Activated B cell treated with CpG ODN at 0.5 μM for 24 hours (primary cell): Measurements from ENCODE around the gene TVP23A. TPM values are rescaled to one million over a fixed set of nuclear protein-coding genes. Genes with fewer than 3 reads are reported as not detected.

ENCODE experiments used
- ATAC-seq: fragments of 200-7000 bp; cut with Tn5 transposase; one replicate; pipeline ENCODE4 v1.10.0; 2021; ENCODE audit warnings: low read depth, mild to moderate bottlenecking, moderate library complexity
- CTCF ChIA-PET: fragments of 350-600 bp; sonication (Branson Sonifier 250); formaldehyde crosslinking; loops from one replicate; lab custom pipeline; 2021; ENCODE audit warnings: antibody characterized with exemption; lab: Charles Lee
- POLR2A ChIA-PET: fragments of 350-600 bp; sonication (Branson Sonifier 250); formaldehyde crosslinking; loops from one replicate; lab custom pipeline; 2021; ENCODE audit warnings: antibody characterized with exemption; lab: Charles Lee
- DNase-seq: peaks from one replicate; pipeline ENCODE4 v3.0.0; 2022
- H3K27ac Mint-ChIP-seq: one replicate; pipeline ENCODE4 v1.8.0; 2020; ENCODE audit warnings: mixed read lengths
- H3K27me3 Mint-ChIP-seq: one replicate; pipeline ENCODE4 v1.8.0; 2021; ENCODE audit warnings: mixed read lengths
- H3K36me3 Mint-ChIP-seq: one replicate; pipeline ENCODE4 v1.8.0; 2021; ENCODE audit warnings: low read depth, mixed read lengths
- H3K4me1 Mint-ChIP-seq: one replicate; pipeline ENCODE4 v1.8.0; 2021; ENCODE audit warnings: mixed read lengths
- H3K4me3 Mint-ChIP-seq: one replicate; pipeline ENCODE4 v1.8.0; 2020; ENCODE audit warnings: mild to moderate bottlenecking, mixed read lengths
- H3K9me3 Mint-ChIP-seq: one replicate; pipeline ENCODE4 v1.8.0; 2020; ENCODE audit warnings: mixed read lengths
- CTCF ChIP-seq: fragments of 200-600 bp; IDR thresholded peaks from one replicate; pipeline ENCODE4 v1.8.0; 2022; ENCODE audit warnings: antibody characterized with exemption, mild to moderate bottlenecking
- intact Hi-C: fragments of 100-400 bp; cut with micrococcal nuclease; formaldehyde crosslinking; loops from one replicate; pipeline ENCODE4 v1.15.1; 2024
- total RNA-seq: library from RNA; stranded (reverse); gene quantifications from 2 replicates; pipeline ENCODE4 v1.2.3, GENCODE V29; 2022

TVP23A gene
- 1.6 and 2.0 TPM in 2 replicates for total RNA-seq

GRCh38 chr16:10817963-10818941, at the start of gene TVP23A:
Gene TVP23A (minus strand): TSS chr16:10818794. CDS start chr16:10818493, 301 bp downstream.
- Mint-ChIP-seq H3K4me3 (no peak within 1 kb of the TSS), H3K36me3 (no peaks in the 10 kb centered on the region), H3K4me1 (peaks cover 36% of the 10 kb centered on the region), H3K27ac (no peak within 1 kb of the TSS), H3K9me3 (no peaks in the 10 kb centered on the region), H3K27me3 (no peaks in the 10 kb centered on the region)
- intact Hi-C loops: no loop called here
- ChIA-PET POLR2A (interaction anchor here (0.7 to 1.5 kb wide), 4 partner anchors 25 to 71 kb away, joined by 3 to 4 read pairs (median 4); partner anchors contain the start of gene CIITA), CTCF (no interaction called here)
- TF ChIP-seq CTCF: no peak
- DNase-seq: no peak
- no peak for ATAC-seq

- Mint-ChIP-seq H3K9me3 (peaks cover 2% of the 10 kb centered on the region), H3K36me3 (peaks cover 2% of the 10 kb centered on the region), H3K4me3 (peak overlapping the region; percentile 76), H3K27me3 (no peaks in the 10 kb centered on the region), H3K4me1 (peaks cover 95% of the 10 kb centered on the region), H3K27ac (peak overlapping the region; percentile 91)
- ATAC-seq (no peak), DNase-seq (no peak)
- intact Hi-C loops: loop anchor here (1.0 to 5.0 kb wide), 7 partner anchors 9 to 1976 kb away; partner anchors contain the start of gene CIITA
- ChIA-PET POLR2A (interaction anchor here (0.5 to 10.9 kb wide), 22 partner anchors 10 to 941 kb away, joined by 3 to 228 read pairs (median 10); partner anchors contain the start of genes CIITA, NUBP1 and SOCS1), CTCF (interaction anchor here (0.6 to 1.9 kb wide), 6 partner anchors 10 to 124 kb away, joined by 3 to 16 read pairs (median 4); partner anchors contain the start of genes CIITA and NUBP1)
- no peak for TF ChIP-seq CTCF
Observed at GRCh38 chr16:10868104-10868595, 49.6 kb upstream of the TVP23A start.

GRCh38 chr16:10867199-10867598, 48.6 kb upstream of the TVP23A start:
- no peaks in the 10 kb centered on the region for H3K27me3 Mint-ChIP-seq
- CTCF ChIA-PET: interaction anchor here (0.8 to 1.0 kb wide), 2 partner anchors 11 to 52 kb away, joined by 3 read pairs; no protein-coding TSS in a partner anchor
- DNase-seq: no peak
- H3K36me3 Mint-ChIP-seq: peaks cover 2% of the 10 kb centered on the region
- no peak for TF ChIP-seq CTCF
- POLR2A ChIA-PET: interaction anchor here (0.7 to 10.9 kb wide), 11 partner anchors 11 to 1892 kb away, joined by 3 to 228 read pairs (median 39); partner anchors contain the start of genes CIITA and NUBP1
- H3K4me1 Mint-ChIP-seq: peaks cover 97% of the 10 kb centered on the region
- peak overlapping the region; percentile 91 for H3K27ac Mint-ChIP-seq
- H3K9me3 Mint-ChIP-seq: peaks cover 2% of the 10 kb centered on the region
- peak overlapping the region; percentile 55 for H3K4me3 Mint-ChIP-seq
- ATAC-seq: no peak
- intact Hi-C loops: loop anchor here (2.0 to 5.0 kb wide), 2 partner anchors 14 to 1975 kb away; no protein-coding TSS in a partner anchor

- peak overlapping the region; percentile 91 for H3K27ac Mint-ChIP-seq
- POLR2A ChIA-PET: interaction anchor here (0.6 to 10.9 kb wide), 7 partner anchors 11 to 59 kb away, joined by 3 to 228 read pairs (median 39); partner anchors contain the start of gene CIITA
- H3K27me3 Mint-ChIP-seq: no peaks in the 10 kb centered on the region
- CTCF ChIA-PET: interaction anchor here (0.8 to 1.0 kb wide), 2 partner anchors 12 to 52 kb away, joined by 3 read pairs; no protein-coding TSS in a partner anchor
- no peak for DNase-seq
- peaks cover 93% of the 10 kb centered on the region for H3K4me1 Mint-ChIP-seq
- intact Hi-C loops: loop anchor here (2.0 to 5.0 kb wide), 2 partner anchors 13 to 1974 kb away; no protein-coding TSS in a partner anchor
- H3K36me3 Mint-ChIP-seq: peaks cover 4% of the 10 kb centered on the region
- TF ChIP-seq CTCF: no peak
- peak overlapping the region; percentile 22 for H3K4me3 Mint-ChIP-seq
- no peak for ATAC-seq
- H3K9me3 Mint-ChIP-seq: peaks cover 2% of the 10 kb centered on the region
Observed at GRCh38 chr16:10865991-10866966, 47.7 kb upstream of the TVP23A start.
